IPS-20b (cell line): ENCODE results near the gene TP53BP1.
"Not testable (repeated sequence)": the region's sequence is repeated elsewhere in the genome, so short reads cannot be mapped to it uniquely, and the experiment has no call there.

Experiments
- H3K27ac ChIP-seq: one replicate; pipeline ENCODE4 v1.5.1; 2013; ENCODE audit warnings: low read length
- H3K27me3 ChIP-seq: 2 replicates; pipeline ENCODE4 v1.6.1; 2013; ENCODE audit warnings: mild to moderate bottlenecking, low read length, inconsistent platforms; ENCODE audit not compliant: insufficient read depth
- H3K36me3 ChIP-seq: 2 replicates; pipeline ENCODE4 v1.6.1; 2013; ENCODE audit warnings: low read depth, mild to moderate bottlenecking, inconsistent platforms, low read length, moderate library complexity; ENCODE audit not compliant: insufficient read depth
- H3K4me1 ChIP-seq: 2 replicates; pipeline ENCODE4 v1.6.1; 2013; ENCODE audit warnings: mild to moderate bottlenecking, control low read depth, inconsistent platforms, low read length, moderate library complexity; ENCODE audit not compliant: insufficient read depth
- H3K4me3 ChIP-seq: 2 replicates; pipeline ENCODE4 v1.5.1; 2013; ENCODE audit warnings: mild to moderate bottlenecking, low read length, inconsistent platforms
- H3K9ac ChIP-seq: 2 replicates; pipeline ENCODE4 v1.6.1; 2013; ENCODE audit warnings: low read depth, mild to moderate bottlenecking, inconsistent platforms, low read length, moderate library complexity
- H3K9me3 ChIP-seq: 2 replicates; pipeline ENCODE4 v1.6.1; 2013; ENCODE audit warnings: mild to moderate bottlenecking, low read depth, low read length, inconsistent platforms; ENCODE audit not compliant: insufficient read depth

TP53BP1 gene

GRCh38 chr15:43406808-43407207, 86.1 kb downstream of the TP53BP1 start:
- H3K4me3 ChIP-seq, result no peak overlapping the region
- no peak overlapping the region for H3K27ac ChIP-seq
- peaks cover 100% of the 10 kb centered on the region for H3K36me3 ChIP-seq
- no peaks in the 10 kb centered on the region for H3K27me3 ChIP-seq
- no peak overlapping the region; the same call in 1 of the 2 replicates for H3K9ac ChIP-seq
- H3K4me1 ChIP-seq, result no peaks in the 10 kb centered on the region
- H3K9me3 ChIP-seq, result no peaks in the 10 kb centered on the region

- Histone ChIP-seq H3K4me1 (no peaks in the 10 kb centered on the region), H3K27me3 (no peaks in the 10 kb centered on the region), H3K4me3 (no peak overlapping the region), H3K36me3 (peaks cover 100% of the 10 kb centered on the region), H3K9me3 (no peaks in the 10 kb centered on the region), H3K9ac (no peak overlapping the region), H3K27ac (no peak overlapping the region)
These were observed 86.8 kb downstream of the TP53BP1 start for GRCh38 chr15:43406189-43406588.

GRCh38 chr15:43404130-43404529, 88.8 kb downstream of the TP53BP1 start:
- H3K36me3 ChIP-seq, result peaks cover 99% of the 10 kb centered on the region
- no peak overlapping the region for H3K27ac ChIP-seq
- no peaks in the 10 kb centered on the region for H3K4me1 ChIP-seq
- H3K9ac ChIP-seq, result no peak overlapping the region
- no peaks in the 10 kb centered on the region for H3K9me3 ChIP-seq
- no peak overlapping the region for H3K4me3 ChIP-seq
- H3K27me3 ChIP-seq, result no peaks in the 10 kb centered on the region

- Histone ChIP-seq H3K27ac (no peak overlapping the region), H3K9me3 (no peaks in the 10 kb centered on the region), H3K9ac (no peak overlapping the region), H3K4me1 (no peaks in the 10 kb centered on the region), H3K27me3 (no peaks in the 10 kb centered on the region), H3K36me3 (peaks cover 99% of the 10 kb centered on the region), H3K4me3 (no peak overlapping the region)
These were observed 89.3 kb downstream of the TP53BP1 start for GRCh38 chr15:43403616-43404015.

DNA sequence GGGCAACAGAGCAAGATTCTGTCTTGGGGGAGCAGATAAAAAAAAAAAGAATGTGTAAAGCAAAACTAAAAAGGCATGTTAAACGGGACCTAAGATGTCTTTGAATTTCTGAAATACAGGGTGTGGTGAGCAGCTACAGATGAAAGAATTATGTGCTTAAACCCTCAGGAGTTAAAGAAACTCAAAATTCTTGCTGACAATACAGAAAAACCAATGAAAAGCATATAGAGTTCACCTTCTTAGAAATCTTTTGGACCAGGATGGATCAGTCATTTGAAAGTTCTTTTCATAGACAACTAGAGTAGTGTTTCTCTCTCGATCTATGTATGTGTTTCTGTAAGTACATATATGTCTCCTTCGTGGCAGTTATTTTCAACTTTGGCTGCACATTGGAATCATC, 90.7 kb downstream of the TP53BP1 start:
- no peak overlapping the region for H3K4me3 ChIP-seq
- no peaks in the 10 kb centered on the region for H3K9me3 ChIP-seq
- H3K9ac ChIP-seq, result no peak overlapping the region
- H3K27me3 ChIP-seq, result no peaks in the 10 kb centered on the region
- H3K4me1 ChIP-seq, result no peaks in the 10 kb centered on the region
- H3K36me3 ChIP-seq, result peaks cover 99% of the 10 kb centered on the region
- no peak overlapping the region for H3K27ac ChIP-seq

DNA sequence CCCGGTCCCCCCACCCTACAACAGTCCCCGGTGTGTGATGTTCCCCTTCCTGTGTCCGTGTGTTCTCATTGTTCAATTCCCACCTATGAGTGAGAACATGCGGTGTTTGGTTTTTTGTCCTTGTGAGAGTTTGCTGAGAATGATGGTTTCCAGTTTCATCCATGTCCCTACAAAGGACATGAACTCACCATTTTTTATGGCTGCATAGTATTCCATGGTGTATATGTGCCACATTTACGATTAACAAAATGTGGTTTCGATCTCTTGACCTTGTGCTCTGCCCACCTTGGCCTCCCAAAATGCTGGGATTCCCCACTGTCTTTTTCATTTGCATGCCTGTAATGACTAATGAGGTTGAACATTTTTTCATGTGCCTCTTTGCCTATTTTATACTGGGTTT, 99.4 kb downstream of the TP53BP1 start:
- not testable (repeated sequence) for H3K4me3 ChIP-seq, H3K9me3 ChIP-seq, H3K27ac ChIP-seq, H3K4me1 ChIP-seq, H3K9ac ChIP-seq, H3K27me3 ChIP-seq
- peaks cover 56% of the 10 kb centered on the region for H3K36me3 ChIP-seq

- Histone ChIP-seq H3K27me3 (no peaks in the 10 kb centered on the region), H3K9me3 (no peaks in the 10 kb centered on the region), H3K4me3 (no peak overlapping the region), H3K27ac (no peak overlapping the region), H3K4me1 (no peaks in the 10 kb centered on the region), H3K36me3 (peaks cover 52% of the 10 kb centered on the region), H3K9ac (no peak overlapping the region)
These were observed 102.2 kb downstream of the TP53BP1 start for GRCh38 chr15:43390723-43391122.

DNA sequence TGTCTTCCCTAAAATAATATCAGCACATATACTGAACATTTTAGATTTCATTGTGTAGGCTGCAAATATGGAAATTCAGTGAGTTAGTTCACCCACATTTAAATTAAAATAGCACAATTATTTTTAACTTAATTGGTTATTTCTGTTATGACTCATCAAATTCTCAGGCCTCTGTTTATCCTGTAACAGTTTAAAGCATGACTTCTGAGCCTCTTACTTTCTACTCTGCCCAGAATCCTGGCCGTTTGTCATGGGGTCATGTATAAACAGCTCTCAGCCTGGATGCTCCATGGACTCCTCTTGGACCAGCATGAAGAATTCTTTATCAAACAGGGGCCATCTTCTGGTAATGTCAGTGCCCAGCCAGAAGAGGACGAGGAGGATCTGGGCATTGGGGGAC, 109.9 kb downstream of the TP53BP1 start:
- Histone ChIP-seq H3K9me3 (no peaks in the 10 kb centered on the region), H3K9ac (no peak overlapping the region), H3K27ac (no peak overlapping the region), H3K4me1 (no peaks in the 10 kb centered on the region), H3K4me3 (no peak overlapping the region), H3K36me3 (peaks cover 92% of the 10 kb centered on the region), H3K27me3 (no peaks in the 10 kb centered on the region)

DNA sequence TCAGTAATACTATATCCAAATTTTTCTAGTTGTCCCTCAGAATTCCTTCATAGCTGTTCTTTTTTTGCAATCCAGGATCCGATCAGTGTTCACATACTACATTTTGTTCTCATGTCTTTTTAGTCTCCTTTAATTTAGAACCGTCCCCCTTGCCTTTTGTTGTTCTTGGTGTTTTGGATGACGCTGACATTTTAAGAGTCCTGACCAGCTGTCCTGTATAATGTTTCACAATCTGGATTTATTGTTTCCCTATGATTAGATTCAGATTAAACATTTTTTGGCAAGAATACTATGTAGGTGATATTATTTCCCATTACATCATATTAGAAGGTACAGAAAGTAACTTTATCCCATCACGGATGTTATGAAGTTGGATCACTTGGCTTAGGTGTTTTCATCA, 110.6 kb downstream of the TP53BP1 start:
- Histone ChIP-seq H3K27ac (no peak overlapping the region), H3K4me1 (no peaks in the 10 kb centered on the region), H3K36me3 (peaks cover 93% of the 10 kb centered on the region), H3K9me3 (no peaks in the 10 kb centered on the region), H3K9ac (no peak overlapping the region), H3K4me3 (no peak overlapping the region), H3K27me3 (no peaks in the 10 kb centered on the region)

DNA sequence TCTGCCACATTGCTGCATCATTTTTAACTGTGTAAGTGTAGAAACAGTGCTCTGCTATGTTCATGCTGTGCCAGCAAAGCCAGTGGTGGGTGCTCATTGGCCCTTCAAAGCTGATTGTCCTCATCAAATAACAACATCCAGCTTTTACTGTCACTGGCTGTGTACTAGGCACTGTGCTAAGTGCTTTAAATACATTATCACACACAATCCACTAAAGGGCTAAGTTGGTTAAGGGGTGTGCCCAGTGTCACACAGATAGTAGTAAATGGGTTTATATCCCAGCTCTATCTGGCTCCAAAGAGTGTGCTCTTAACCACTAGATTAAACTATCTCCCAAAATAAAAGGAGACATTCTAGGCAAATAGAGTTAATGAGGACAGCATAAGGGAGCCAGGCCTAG, 114.4 kb downstream of the TP53BP1 start:
- Histone ChIP-seq H3K27ac (no peak overlapping the region), H3K9ac (no peak overlapping the region), H3K4me3 (no peak overlapping the region), H3K36me3 (peaks cover 71% of the 10 kb centered on the region), H3K27me3 (no peaks in the 10 kb centered on the region), H3K4me1 (no peaks in the 10 kb centered on the region), H3K9me3 (no peaks in the 10 kb centered on the region)

GRCh38 chr15:43376017-43376705, 116.8 kb downstream of the TP53BP1 start:
- H3K36me3 ChIP-seq, result peaks cover 47% of the 10 kb centered on the region
- peaks cover 6% of the 10 kb centered on the region; the same call in 1 of the 2 replicates for H3K4me1 ChIP-seq
- no peak overlapping the region for H3K27ac ChIP-seq
- H3K27me3 ChIP-seq, result no peaks in the 10 kb centered on the region
- no peaks in the 10 kb centered on the region for H3K9me3 ChIP-seq
- H3K9ac ChIP-seq, result no peak overlapping the region
- no peak overlapping the region for H3K4me3 ChIP-seq

GRCh38 chr15:43370975-43371974, 121.7 kb downstream of the TP53BP1 start, which contains the start of the genes TUBGCP4 and ZSCAN29:
Gene TUBGCP4 (plus strand): TSS chr15:43371101. CDS start chr15:43371355, 254 bp downstream.
Gene ZSCAN29 (minus strand): TSS chr15:43371043. CDS start chr15:43369913, 1,130 bp downstream.
- H3K9me3 ChIP-seq, result no peaks in the 10 kb centered on the region
- peaks cover 10% of the 10 kb centered on the region; the same call in 1 of the 2 replicates for H3K4me1 ChIP-seq
- H3K27me3 ChIP-seq, result no peaks in the 10 kb centered on the region
- peak within 1 kb of the TSS; percentile 95 for H3K9ac ChIP-seq
- H3K4me3 ChIP-seq, result peak within 1 kb of the TSS; percentile 96
- H3K27ac ChIP-seq, result peak within 1 kb of the TSS; percentile 79
- H3K36me3 ChIP-seq, result peaks cover 24% of the 10 kb centered on the region
